Loucy (cell line): ENCODE results near the gene PC.

Source experiments
- CTCF ChIP-seq: fragments of 200-600 bp; sonication (generic); conservative IDR thresholded peaks from 2 replicates; pipeline ENCODE4 v1.5.1; 2014; ENCODE audit warnings: mild to moderate bottlenecking, antibody characterized with exemption, low read length
- EZH2phosphoT487 ChIP-seq: fragments of 200-600 bp; IDR thresholded peaks from 2 replicates; pipeline ENCODE4 v1.6.1; 2018; ENCODE audit warnings: antibody characterized with exemption, mild to moderate bottlenecking, moderate library complexity, borderline replicate concordance

DNA sequence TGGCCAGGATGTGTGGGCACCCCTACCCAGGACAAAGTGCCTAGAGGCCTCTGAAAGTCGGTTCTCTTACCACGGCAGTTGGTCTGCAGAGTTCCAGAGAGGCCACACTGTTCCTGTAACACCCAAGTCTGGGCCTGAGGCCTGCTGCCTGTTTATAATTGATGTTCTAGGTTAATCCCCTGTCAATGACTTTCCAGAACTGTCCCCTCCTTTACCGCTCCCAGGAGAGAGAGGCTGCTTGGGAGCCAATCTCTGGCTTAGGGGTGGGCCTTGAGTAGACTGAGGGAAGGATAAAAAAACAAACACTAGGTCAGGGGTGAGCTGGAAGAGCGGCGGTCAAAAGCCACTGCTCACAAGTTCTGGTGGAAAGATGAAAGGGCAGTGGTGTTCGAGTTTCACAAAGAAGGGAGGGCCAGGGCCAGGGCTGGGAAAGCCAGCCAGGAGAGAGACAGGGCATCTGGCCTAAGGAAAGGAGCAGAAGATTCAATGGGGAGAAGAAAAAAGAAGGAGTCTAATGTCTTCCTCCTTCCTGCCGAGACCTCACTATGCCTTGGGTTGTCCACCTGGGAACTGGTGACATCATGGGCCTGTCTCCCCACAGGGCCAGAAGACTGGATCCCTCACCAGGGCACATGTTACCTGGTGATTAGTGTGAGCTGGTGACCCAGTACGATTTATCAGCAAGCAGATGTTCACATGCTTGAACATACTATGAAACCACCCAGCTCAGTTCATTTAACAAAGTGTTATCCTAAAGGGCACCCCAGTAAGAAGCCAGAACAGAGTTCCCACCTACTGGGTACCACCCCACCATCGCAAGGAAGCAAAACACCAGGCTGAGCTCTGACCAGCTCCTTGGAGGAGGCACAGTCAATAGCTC is 50.2 kb downstream of the PC start:
- no peak for TF ChIP-seq CTCF
- TF ChIP-seq EZH2phosphoT487, result no peak
